GM19328 (cell line): Measurements from ENCODE around the gene TTC7B.

Experiments used
- ATAC-seq: cut with Tn5 transposase; IDR thresholded peaks from one replicate; pipeline ENCODE4 v1.9.1; 2021; ENCODE audit warnings: mild to moderate bottlenecking, moderate library complexity; ENCODE audit not compliant: unreplicated experiment

The TTC7B gene

DNA sequence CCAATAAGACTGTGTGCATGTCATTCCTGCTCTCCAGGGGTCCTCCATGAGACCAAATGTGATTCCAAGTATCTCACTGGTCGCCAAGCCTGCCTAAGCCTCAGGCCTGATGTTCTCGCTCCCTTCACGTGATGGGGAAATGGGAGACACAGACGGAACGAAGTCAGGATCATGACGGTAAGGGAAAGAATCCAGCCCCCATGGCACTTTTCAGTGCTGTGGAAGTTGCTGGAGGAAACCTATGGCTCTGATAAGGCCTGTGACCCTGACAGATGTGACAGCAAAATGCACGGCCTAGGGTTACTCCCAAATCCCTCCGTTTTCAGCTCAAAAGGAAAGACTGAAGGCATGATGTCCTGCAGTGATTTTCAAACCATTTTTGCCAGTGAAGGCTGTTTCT is 234.5 kb downstream of the TTC7B start:
- no peak for ATAC-seq

DNA sequence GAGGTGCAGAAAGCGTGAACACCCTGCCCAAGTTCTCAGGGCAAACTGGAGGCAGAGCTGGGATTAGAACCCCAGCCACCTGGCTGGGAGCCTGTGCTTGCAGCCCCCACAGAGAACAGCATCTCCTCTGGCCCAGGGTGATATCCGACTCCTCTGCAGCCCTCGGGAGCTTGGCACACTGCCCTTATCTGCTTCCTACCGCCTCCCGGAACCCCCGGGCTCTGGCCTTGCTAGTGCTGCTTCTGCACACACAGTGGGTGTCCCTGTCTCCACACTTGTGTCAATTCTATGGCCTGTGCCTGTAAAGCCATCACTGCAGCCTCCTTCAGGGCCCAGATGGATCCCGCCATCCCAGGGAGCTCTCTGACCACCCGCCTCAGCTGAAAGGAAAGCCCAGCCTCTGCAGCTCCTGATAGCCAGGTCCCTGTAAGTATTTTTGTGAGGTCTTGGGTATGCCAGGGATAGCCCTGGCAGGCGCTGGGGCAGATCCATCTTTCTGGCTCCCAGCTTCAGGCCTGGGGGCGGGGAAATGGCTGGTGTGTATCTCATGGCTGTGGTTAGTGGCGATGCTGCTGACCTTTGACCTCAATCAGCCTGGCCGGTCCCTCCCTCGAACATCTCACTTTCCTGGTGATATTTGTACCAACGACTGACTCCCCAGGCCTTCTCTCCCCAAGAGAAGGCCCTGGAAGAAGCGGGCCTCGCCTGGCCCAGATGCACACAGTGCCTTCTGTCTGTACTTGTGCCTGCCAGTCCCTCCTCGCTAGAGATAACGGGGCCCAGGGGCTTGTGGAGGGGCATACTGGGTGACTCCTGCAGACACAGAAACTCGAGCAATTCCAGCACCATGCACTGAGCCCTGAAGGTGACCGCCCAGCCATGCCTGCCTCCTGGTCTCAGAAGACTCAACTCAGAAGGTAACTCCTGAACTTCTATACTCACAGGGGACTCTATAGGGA is 235.6 kb downstream of the TTC7B start:
- no peak for ATAC-seq

DNA sequence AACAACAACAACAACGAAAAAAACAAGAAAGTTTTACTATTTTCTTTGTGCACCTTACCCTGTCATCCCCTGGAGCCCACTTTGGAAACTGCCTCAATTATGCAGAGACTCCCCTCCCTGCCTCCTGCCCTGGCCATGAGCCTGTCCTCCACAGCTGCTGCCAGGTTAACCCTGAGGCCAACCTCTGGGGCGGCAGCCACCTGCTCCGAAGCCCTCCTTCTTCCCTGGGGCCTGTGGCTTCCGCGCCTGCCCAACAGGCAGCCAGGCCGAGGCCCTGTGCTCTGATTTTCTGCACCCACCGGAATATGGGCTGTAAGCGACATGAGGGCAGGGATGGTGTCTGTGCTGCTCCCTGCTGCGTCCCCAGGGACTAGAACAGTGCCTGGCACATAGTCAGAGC is 236.4 kb downstream of the TTC7B start:
- ATAC-seq, result no peak

DNA sequence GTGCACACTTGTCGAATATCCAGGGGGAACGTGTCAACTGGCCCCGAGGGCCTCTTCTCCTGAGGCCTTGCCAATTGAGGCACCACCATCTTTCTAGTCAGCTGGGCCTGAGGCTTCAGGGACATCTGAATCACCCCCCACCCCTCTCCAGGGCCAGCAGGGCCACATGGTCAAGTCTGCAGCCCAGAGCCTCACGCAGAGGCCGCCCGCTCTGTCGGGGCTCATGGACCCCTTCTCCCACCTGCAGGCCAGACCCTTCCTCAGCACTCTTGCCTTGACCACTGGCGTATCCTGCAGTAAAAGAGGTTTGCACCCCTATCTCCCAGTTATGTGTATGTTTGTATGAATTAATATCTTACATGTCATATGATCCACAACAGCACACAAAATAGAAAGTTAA is 237.1 kb downstream of the TTC7B start:
- ATAC-seq, result no peak

DNA sequence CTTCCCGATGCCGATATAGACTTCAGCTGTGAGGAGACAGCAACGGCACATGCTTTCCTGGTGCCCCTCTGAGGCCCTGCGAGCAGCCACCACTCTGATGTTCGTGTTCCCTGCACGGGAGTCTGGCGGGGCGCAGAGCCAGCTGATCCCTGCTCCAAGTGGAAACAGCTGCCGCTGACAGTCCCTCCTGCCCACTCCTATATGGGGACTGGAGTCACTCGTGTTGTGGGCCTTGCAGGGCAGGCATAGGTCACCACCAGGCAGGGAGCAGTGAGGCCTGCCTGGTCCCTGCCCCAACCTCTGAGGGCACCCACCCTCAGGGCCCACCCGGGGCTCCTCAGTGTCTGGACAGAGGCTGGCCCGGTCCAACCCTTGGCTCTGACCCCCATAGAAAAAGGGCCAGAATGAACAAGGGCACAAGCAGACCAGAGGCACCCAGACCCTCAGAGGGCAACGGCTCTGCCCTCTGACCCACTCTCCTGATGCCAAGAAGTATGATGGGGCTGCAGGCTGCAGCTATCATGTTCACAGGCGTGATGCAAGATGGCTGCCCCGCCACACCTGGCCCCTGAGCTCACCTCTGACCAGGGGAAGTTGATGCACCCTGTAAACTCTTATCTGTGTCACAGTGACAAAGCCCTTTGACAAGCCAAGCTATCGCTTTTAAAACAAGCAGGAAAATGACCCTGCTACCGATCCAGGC is 237.8 kb downstream of the TTC7B start:
- no peak for ATAC-seq

DNA sequence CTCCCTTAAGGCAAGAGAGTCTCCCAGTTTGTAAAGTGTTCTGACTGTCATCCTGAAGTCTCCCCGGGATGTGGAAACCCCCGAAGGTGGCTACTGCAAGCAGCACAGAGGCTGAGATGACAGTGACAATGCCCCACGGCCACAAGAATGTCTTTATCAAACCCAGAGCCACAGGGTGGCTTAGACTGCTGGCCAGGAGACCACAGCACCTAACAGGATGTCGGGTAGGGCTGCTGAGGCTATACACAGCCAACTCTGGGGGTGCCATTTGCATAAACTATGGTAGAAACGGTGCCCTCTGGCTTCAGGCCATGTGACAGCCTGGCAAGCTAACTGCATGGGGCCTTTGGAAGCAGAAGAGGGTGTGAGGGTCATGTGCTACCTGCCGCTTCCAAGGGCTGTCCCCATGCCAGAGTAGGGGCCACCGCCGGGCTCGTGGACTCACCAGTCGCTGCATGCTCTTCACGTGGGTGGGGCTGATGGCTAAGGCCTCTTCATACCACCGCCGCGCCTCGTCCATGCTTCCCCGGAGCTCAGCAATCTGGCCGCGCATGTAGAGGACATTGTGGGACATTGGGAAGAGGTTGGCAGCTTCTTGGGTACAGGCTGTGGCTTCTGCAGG is 238.5 kb downstream of the TTC7B start:
- ATAC-seq, result no peak

DNA sequence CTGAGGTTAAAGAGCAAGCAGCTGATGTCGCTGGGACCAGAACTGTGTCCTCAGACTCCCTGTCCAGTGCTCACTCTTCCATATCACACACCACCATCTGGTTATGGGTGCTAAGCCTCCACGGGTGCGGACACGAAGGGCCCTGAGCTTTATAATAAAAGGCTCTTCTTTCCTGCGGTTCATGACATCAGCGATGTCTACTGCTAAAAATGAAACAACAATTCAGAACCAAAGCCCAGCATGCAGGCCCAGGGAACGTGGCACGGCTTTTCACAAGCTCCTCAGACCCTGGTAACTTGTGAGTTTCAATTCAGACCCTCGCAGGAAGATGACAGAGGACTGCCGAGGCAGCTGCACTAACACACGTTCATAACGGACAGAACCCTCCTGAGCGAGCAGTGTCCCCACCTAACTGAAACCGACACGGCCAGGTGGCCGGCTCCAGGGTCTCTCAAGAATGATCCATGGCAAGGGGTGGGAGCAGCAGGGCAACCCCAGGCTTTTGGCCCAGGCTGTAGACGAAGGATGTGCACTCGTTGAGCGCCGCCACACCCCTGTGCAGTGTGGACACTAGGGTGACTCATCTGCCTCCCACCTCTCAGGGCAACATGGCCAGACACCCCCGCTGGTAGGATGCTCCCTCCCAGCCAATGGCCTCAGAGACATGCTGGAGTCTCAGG is 239.1 kb downstream of the TTC7B start:
- ATAC-seq, result no peak

DNA sequence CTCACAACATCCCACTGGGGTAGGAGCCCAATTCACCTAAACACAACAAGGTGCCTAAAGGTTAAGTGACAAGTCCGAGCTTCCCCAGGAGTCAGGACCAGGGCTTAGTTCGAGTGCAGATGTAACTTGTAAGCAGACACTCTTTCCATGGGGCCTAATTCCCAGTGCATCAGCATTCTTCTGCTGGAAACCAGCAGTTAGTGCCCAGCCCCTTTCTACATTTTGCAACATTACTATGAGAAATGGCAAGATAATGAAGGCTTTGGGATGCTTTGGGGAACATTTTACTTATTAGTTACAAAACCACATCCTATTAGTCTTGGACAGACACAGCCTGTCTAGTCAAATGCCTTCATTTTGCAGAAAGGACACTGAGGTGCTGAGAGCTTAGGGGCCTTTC is 239.6 kb downstream of the TTC7B start:
- ATAC-seq, result no peak

DNA sequence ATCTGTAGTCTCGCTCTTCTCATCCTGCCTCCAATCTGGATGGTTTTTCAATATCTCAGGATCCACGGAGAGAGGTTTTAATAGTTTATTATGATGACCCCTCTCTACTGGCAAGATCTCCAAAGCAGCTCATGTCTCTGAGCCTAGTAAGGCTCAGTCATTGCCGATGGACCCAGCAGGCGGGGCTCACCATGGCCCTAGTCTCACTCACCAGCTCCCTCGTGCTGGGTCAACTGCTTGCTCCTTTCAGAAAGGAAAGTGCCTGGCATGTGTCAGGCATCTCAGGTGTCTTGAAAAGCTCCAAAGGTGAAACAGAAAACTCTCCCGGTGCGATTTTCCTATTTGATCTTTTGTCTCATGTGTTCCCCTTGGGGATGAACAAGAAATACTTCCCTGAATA is 240.4 kb downstream of the TTC7B start:
- no peak for ATAC-seq

DNA sequence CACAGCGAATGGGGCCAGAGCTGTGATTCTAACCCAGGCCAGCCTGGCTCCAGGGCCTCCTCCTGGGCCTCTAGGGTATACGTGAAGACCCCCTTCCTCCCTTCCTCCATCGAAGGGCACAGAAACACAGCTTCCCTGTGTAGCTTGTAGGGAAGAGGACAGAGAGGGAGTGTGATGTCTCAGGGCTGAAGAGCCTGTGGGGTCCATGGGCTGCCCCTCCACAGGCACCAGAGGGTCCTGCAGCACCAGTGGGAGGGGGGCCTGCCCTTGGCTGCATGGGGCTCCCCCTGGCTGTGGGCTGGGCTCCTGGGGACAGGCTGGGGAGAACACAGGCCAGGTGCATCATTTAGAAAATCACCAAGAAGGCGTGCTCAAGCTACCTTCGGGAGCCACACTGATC is 240.9 kb downstream of the TTC7B start:
- no peak for ATAC-seq

DNA sequence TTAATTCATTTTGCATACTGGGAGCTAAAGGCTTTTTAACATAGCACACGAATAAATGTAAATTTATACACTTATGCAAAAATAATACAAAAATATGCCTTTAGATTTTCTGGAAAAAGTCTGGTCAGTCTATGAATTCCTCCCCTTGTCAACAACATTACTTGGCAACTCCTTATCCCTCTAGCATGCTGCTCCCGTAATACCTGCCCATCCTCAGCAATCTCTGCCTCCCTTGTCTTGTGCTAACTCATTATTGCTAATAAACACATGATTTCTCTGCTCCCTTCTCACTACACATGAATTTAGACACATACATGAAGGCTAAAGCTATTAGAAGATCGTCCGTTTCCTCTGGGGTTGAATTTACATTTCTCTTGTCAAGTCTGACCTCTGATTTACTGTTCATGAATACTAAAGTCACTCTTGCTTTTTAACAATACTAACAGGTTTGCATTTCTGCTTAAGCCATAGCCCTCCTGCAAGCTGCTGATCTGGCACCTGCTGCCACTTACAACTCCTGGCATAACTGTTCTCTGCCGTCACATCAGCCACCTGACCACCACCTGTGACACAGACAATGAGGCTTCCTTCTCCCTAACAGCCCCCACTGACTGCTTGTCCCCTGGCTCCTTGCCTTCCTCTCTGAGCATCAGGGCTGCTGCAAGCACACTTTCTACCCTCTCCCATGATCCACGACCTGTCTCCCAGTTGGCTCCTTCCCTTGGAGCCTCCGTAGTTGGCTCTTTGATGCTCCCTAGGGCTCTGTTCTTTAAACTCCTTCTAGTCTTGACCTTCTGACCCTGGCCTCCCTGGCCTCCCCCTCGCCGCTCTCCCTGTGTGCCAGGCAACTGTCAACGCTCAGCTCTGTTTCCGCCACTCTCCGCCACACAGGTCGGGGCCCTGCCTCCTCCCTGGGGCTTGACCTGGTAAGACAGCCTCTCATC is 241.8 kb downstream of the TTC7B start:
- ATAC-seq, result no peak

DNA sequence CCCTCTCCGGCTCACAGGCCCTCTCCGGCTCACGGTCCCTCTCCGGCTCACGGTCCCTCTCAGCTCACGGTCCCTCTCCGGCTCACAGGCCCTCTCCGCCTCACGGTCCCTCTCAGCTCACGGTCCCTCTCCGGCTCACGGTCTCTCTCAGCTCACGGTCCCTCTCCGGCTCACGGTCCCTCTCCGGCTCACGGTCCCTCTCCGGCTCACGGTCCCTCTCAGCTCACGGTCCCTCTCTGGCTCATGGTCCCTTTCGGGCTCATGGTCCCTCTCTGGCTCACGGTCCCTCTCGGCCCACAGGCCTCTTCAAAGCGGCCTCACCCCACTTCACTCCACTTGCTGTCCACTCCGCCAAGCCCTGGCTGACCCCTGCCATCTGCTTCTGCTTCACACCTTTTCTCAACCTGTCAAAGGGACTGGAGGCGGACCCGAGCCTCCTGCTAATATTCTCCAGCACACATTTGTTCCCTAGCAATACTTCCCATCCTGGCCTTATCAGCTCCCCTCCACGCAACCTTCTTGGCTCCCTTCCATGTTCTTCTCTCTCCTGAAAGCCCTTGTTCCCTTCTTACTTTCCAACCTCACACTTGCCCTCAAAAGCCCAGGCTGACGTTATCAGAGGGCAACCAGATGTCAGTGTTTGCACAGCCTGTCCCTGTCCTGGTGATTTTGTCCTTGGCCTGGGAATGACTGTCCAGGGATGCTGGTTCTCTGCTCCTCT is 242.7 kb downstream of the TTC7B start:
- no peak for ATAC-seq

DNA sequence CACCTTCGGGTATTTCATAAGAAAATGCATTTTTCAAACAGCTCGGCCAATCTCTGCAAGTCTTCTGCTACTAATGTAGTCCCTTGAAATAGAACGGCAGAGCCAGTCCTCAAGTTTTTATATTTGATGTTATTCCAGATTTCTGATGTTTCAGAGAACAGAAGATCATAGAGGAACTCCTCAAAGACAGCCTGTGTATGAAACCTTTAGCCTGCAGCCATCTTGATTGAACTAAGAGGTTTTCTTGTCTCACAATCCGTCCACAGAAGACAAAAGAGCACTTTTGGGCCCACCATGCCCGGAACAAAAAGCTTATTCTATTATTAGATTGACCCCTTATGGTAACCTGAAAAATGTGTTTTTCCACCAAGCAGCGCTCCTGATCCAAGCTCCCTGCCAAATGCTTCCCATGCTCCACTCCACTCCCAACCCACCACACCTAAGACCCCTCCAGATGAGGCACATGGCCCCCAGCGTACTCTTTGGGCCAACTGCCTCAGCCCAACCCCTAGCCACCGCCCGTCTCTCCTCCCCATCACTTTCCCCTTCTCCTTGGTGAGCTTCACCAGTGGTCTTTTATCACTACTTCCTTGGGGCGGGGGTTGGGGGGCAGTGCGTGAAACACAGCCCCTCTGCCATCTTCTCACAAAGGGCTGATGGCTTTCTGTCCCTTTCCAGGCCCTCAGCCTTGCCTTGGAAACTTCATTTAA is 243.6 kb downstream of the TTC7B start:
- no peak for ATAC-seq

DNA sequence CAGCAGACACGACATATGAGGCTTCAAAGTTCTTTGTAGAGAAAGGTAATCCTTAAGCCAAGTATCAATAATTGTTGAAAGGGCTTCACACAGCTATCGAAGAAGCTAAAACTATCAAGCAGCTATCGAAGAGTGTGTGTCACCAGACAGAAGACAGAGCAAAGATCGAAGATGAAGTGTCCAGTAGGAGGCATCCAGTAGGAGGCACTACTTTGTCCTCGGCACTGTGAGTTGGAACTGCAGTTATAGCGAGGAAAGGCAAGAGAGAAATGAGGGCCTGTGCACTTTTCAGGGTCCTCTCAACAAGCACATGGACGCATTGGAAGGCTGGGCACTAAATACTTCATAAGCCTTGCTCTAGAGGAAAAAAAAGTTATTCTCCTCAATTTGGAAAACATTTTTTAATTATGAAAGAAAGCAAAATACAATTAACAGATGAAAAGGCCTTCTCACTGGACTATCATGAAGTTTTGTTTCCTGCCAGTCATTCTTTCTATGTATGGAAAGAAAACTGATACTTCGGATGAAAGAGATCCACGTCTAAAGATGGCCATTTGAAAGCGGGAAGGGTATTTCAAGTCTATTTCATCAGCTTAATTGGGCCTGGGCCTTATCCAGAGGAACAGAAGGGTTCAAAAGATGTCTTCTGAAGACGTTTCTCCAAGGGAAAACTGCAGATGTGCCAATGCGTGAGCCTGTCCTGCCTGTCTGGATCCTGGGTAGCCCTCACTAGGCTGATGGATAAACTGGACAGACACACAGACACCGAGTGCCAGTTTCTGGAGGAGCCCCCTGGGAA is 244.9 kb downstream of the TTC7B start:
- ATAC-seq, result no peak

DNA sequence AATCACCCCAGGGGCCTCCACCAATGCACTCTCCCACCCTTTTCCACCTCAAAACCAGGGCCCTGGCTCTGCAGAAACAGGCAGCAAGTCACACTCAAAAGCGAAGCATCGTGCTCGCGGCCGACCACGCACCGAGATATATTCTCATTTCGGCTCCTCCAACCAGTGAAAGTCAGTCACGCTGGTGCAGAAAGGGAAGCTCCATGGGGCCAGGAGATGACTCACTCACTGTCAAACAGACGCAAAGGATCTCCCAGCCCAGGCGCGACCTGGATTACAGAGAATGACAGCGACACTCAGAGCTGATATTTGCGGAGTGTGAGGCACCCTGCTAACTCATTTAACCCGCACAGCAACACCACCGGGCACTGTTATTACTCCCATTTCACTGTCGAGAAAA is 245.8 kb downstream of the TTC7B start:
- no peak for ATAC-seq

DNA sequence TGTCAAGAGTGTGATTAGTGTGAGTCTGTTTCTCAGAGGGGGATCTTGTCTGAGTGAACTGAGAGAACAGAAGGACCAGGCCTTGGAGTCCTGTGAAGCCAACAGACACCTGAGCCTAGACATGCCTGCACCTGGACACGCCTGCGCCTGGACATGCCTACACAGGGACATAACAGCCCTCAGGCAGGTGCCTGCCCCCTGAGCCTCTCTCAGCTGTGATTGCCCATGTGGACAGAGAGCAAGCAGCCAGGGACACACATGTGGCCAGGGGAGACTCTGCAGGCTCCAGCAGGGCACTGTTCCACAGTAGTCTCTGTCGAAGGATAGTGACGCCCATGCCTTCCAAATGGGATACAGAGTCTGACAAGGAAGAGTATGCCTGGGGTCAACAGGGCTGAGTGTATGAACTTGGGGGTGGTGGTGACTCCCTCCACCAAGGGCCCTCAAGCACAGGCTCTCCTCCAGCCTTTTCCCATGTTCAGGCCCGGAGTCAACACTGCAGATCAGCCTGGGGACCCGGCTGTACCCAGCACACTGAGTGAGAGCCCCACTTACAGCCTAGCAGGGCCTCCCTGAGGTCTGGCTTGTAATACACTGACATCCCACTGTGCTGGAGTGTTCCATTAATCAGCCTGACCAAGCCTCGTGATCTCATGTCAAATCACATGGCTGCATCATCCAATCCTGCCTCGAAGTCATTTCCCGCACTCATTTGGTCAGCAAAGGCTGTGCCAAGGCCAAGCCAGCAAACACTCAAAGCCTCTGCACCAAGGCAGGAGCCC is 246.4 kb downstream of the TTC7B start:
- ATAC-seq, result no peak

DNA sequence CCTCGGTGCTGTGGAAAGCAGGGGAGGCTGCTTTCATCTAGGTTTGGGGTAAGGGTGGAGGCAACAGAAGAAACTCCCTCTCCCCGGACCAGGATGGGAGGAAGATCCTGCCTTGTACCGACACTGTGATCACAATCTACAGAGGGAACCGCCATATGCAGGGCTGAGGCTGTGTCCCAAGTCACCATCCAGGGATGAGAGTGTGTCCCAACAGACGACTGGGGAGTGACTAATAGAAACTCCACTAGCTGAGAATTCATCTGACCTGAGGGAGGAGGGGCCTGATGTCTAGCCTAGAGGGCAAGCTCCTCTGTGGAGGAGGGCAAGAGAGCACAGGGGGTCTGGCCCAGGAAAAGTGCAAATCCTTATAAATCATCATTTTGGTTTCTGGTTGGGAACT is 247.0 kb downstream of the TTC7B start:
- no peak for ATAC-seq
